T-helper 1 cell (primary cell): ENCODE measurements around the gene FGF12.
A peak's percentile ranks its signal among the peaks of the same experiment; 100 is the strongest.

Experiments
- DNase-seq, 5 donors: peaks; one replicate each; pipeline ENCODE4 v3.0.0-alpha.2; 2012 to 2020

FGF12 gene

GRCh38 chr3:192332386-192333291 lies 394.7 kb downstream of the FGF12 start:
- no peak for DNase-seq

DNA sequence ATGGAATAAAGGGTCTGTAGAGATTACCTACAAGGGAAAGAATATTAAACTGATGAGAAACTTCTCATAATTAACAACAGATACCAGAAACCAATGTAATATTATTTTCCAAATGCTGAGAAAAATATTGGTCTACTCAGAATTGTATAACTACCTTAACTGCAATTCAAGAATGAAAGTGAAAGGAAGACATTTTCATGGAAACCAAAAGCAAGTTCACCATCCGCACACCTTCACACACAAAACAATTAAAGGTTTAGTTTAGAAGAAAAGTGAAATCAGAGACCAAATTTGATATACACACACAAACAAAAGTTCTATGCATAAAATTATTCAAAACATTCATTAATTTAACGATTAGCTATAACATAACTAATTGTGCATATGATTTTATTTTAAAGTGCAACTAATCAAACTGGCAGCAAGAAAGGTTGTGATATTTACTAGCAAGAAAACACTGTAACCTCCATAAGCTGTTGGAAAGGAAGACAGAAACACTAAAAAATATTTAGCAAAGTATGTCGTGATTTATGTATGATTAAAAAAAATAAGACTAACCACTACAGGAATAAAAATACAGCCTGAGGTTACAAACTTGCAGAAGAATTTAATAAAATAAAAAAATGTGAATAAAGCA lies 395.5 kb downstream of the FGF12 start:
- peak in 1 of 5 donors; percentile 7 for DNase-seq

DNA sequence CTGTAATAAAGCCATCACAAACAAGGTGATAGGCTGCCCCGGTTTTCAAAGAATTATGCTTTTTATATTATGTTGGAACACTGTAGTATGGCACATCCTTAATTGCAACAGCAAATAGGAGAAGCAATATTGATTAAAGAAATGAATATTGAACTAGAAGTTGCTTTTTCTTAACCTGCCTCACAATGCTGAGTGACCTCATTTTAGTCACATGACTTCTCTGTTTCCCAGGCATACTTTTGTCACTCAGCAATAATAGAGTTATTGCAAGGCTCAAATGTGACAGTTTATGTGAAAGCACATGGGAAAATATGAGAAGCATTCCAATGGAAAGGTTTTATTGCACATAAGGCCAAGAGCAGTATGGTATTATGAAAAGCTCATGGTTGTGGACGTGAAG lies 400.7 kb downstream of the FGF12 start:
- no peak for DNase-seq

- no peak for DNase-seq
These were observed 409.8 kb downstream of the FGF12 start for GRCh38 chr3:192317564-192317963.

DNA sequence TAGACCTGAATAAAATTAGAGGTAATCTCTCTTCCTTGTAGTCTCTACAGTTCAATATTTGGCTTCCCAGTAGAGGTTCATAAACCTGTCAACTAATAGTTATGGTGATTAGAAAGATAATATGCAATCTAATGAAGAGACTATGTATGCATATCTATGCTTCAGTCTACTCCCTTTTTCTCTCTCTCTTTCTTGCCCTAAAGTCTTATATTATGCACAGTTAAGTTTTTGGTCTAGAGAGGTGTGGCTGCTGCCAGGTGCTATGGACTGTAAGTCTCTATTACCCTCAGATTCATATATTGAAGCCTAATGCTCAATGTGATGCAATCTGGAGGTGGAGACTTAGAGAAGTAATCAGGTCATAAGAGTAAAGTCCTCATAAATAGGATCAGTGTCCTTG lies 413.7 kb downstream of the FGF12 start:
- no peak for DNase-seq

GRCh38 chr3:192307631-192308030 lies 419.7 kb downstream of the FGF12 start:
- no peak for DNase-seq

GRCh38 chr3:192303235-192303634 lies 424.1 kb downstream of the FGF12 start:
- DNase-seq, result no peak

DNA sequence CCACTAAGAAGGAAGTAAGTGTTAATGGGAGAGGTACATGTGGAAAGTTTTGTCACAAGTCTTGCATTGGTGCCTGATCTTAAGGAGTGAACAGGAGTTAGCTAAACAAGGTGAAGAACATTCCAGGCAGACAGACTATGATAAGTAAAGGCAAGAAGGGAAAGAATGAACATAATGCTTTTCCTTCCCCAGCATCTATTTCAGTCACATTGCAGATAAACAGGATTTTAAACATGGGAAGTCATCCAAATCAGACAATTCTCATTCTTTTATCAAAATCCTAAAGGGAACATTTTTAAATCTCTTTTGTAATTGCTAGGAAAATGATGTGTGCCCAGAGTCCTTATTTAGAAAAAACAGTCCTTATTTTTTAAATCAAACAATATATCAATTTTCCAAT lies 424.6 kb downstream of the FGF12 start:
- no peak for DNase-seq

DNA sequence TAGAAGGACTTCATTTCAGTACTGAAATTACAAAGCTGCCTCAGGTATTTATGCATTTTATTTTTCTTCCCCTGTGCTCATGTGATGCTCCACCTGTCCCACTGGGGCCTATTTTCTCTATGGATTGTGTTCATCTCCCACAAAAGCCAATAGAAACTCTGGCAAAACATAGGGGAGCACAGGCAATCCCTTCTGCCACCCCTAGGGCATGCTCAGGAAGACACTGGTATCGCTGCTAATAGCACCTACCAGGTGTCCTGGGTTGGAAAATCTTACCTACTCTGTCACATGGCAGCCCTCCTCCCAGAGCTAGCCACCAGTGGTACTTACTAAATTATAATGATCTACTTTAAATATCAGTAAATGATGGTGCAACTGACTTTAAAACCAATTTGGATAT lies 427.4 kb downstream of the FGF12 start:
- no peak for DNase-seq

GRCh38 chr3:192296845-192297244 lies 430.5 kb downstream of the FGF12 start:
- DNase-seq, result no peak

GRCh38 chr3:192284443-192285072 lies 442.8 kb downstream of the FGF12 start:
- no peak for DNase-seq

DNA sequence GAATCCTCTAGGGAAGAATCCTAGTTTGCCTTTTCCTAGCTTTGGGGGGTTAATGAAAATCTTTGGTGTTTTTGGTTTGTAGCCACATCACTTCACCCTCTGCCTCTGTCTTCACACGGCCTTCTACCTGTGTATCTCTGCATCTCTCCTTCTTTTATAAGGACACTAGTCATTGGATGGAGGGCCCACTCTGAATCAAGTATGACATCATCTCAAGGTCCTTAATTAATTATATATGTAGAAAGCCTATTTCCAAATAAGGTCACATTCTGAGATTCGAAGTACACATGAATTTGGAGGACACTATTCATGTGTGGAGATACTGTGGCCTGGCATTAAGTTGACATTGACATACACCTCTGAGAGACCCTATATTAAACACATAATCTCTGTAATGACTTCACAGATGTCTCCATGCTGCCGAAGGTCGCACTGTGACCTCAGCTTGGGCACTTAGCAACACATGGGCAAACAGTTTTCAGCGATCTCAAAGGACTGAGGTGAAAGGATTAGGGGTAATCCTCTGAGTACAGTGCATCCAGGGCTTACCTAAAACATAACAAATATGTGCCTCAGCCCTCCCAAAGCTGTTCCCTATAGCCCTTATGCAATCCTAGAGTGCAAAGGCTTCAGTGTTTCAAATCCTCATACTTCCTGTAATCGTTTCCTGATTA lies 446.0 kb downstream of the FGF12 start:
- DNase-seq, result no peak

DNA sequence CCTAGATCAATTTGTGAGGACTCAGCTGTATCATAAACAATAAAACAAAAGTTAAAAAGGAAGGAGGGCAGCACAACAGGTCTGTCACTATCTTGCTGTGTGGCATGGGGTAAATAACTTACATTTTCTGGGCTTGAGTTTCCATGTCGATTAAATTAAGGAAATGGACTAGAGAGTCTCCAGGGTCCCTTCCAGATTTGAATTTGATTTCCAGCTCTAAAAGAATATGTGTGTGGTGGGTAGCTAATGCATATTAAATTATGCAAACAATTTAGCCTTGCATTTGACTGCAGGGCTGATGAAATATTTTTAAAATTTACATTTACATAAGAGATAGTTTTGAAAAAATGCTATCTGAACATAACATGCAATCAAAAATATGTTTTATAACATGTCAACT lies 447.7 kb downstream of the FGF12 start:
- no peak for DNase-seq

DNA sequence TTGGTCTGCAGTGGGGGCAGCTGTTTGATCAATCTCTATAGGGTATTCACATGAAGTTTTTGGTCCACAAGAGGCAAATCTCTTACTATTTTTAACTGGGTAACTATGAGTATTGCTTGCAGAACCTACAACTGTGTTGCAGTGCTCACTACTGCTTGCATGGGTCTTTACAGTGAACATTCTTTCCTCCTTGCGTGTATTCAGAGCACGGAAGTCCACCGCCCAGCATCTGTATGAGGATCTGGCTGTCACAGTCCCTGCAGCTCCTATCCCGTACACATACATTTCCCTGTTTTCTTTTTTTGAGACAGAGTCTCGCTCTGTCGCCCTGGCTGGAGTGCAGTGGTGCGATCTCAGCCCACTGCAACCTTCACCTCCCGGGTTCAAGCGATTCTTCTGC lies 449.9 kb downstream of the FGF12 start:
- no peak for DNase-seq

- no peak for DNase-seq
These were observed 451.5 kb downstream of the FGF12 start for GRCh38 chr3:192275741-192276355.

GRCh38 chr3:192273697-192274010 lies 453.7 kb downstream of the FGF12 start:
- no peak for DNase-seq

DNA sequence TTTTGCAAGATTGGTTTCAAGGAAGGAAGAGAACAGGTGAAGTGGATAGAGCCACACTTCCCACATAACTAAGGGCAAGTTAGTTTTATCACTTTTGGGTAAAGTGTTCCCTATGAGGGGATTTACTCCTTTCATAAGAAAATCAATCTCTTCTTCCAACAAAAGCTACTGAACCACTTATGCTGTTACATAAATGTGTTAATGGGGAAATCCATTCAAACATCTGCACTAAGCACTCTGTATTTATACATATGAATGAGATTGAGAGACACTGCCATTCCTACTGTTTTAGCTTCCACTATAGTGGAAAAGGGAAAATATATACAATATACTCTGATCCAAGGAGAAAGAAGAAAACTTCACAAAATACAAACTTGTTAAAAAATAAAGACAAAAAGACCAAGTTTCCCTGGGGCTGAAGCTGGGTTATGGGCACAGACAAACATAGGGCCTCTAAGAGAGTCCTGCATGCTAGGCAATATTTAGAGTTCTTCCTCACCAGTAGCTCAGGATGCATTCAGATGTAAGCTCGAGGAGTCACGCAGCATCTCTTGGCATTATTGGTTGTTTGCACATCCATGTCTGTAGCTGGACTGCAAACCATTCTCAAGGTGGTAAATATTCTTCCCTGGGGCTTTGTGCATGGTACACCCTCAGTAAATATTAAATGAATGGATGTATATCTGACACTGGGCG lies 454.2 kb downstream of the FGF12 start:
- no peak for DNase-seq

DNA sequence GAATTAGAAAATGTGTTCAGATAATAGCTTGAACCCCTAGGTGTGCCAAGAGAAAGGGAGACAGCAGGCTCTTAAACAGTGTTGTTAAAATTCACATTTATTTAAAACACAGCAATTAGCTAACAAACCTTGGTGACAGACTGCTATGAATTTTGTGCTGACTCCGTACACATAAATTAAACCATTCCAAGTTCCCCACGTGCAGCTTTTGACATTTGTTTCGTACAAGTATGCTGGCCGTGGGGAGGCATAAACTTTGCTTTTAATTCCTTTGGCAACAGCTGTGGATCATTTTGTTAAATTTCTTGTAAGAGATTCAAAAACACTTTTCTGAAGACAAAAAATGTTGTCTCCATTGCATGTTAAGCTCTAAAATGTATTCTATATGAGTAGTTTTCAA lies 465.3 kb downstream of the FGF12 start:
- DNase-seq, result no peak

- no peak for DNase-seq
These were observed 466.2 kb downstream of the FGF12 start for GRCh38 chr3:192261135-192261534.

- no peak for DNase-seq
These were observed 467.0 kb downstream of the FGF12 start for GRCh38 chr3:192260116-192261010.

- no peak for DNase-seq
These were observed 467.7 kb downstream of the FGF12 start for GRCh38 chr3:192259661-192260060.
